Fibroblast of lung (primary cell): ENCODE results near the gene SMARCA2.

Source experiments
- EZH2 ChIP-seq: IDR thresholded peaks from 2 replicates; pipeline ENCODE4 v1.5.1; 2012; ENCODE audit warnings: low read length, control low read depth, mild to moderate bottlenecking; ENCODE audit errors: missing control alignments
- TF ChIP-seq, protein P1 (sequence below), 2 donors: IDR thresholded peaks in 1 of 2; conservative IDR thresholded peaks in 1 of 2; 1 replicate in 1 of 2; 2 replicates in 1 of 2; pipeline ENCODE4 v1.5.1; 2011 to 2012; ENCODE audit warnings: low read length in 2 of 2, control low read depth in 1 of 2, inconsistent platforms in 1 of 2, low read depth in 1 of 2, mild to moderate bottlenecking in 1 of 2

DNA sequence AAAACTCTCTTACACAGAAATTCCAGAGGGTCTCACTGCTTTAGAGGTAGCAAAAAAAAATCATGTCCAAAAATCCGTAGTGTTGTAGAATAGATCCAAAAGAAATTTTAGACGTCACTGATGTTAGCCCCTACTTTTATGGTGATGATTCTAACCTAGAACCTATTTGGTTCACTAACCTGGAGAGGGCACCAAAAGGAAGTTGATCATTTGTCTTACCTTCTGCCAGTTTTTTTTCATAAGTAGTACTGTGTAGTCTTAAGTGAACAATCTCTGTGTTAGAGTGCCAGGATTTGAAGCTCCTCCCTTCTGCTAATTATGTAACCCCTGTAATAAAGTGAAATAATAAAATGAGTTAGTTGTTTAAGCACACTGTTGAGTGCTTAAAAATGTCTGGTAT, 215.2 kb downstream of the SMARCA2 start:
- TF ChIP-seq, protein P1, sequence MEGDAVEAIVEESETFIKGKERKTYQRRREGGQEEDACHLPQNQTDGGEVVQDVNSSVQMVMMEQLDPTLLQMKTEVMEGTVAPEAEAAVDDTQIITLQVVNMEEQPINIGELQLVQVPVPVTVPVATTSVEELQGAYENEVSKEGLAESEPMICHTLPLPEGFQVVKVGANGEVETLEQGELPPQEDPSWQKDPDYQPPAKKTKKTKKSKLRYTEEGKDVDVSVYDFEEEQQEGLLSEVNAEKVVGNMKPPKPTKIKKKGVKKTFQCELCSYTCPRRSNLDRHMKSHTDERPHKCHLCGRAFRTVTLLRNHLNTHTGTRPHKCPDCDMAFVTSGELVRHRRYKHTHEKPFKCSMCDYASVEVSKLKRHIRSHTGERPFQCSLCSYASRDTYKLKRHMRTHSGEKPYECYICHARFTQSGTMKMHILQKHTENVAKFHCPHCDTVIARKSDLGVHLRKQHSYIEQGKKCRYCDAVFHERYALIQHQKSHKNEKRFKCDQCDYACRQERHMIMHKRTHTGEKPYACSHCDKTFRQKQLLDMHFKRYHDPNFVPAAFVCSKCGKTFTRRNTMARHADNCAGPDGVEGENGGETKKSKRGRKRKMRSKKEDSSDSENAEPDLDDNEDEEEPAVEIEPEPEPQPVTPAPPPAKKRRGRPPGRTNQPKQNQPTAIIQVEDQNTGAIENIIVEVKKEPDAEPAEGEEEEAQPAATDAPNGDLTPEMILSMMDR (conservative IDR thresholded peaks at IDR 0.05 in 1 of 2, IDR thresholded peaks at IDR 0.05 in 1 of 2; ENCODE audit: low read depth in 1 of 2, low read length in 2 of 2), result no peak
- no peak for TF ChIP-seq EZH2
